NCI-H748 treated with DMSO at 0.1 percent for 48 hours (cell line): Measurements from ENCODE around the gene CNOT6L.

ENCODE experiments used
- DNase-seq: peaks from one replicate; lab custom pipeline; 2025; lab: John Stamatoyannopoulos, UW

CNOT6L gene

GRCh38 chr4:77820649-77821561 is 1.7 kb upstream of the CNOT6L start:
- DNase-seq = no peak

DNA sequence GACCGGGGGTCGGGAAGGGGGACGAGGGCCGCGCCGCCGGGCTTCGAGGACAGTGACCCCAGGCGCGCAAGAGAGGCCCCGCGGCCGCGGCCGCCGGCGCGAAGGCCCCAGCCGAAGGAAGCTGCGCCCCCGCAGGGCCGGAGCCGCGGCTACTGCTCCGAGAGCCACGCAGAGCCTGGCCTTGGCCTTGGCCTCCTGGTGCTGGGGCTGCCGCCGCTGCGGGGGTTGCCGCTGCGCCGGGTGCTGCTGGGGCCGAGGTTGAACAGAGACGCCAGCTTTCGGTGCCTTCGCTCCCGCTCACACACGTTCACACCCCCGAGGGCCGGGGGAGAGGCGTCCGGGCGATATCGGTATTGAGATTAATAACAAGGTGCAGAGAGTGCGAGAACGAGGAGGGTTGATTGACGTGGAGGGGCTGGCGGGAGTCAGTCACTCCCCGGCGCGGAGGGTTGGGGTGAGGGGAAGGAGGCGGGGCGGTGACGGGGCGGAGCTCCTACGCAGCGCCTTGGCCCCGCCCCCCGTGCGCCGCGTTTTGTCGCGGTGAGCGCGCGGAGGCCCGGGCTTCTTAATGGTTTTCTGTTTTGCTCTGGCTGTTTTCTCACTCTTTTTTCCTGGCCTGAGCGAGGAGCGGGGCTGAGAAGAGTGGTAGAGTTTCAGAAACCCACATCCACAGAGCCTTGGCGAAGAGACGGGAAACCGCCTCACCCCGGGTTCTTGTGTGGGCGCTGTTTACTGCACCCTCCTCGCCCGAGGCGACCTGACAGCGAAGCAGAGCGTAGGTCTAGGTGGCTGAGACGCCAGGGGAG is 878 bp upstream of the CNOT6L start:
- peak; percentile 73 for DNase-seq

GRCh38 chr4:77819404-77819842 is 255 bp upstream of the CNOT6L start:
- no peak for DNase-seq

DNA sequence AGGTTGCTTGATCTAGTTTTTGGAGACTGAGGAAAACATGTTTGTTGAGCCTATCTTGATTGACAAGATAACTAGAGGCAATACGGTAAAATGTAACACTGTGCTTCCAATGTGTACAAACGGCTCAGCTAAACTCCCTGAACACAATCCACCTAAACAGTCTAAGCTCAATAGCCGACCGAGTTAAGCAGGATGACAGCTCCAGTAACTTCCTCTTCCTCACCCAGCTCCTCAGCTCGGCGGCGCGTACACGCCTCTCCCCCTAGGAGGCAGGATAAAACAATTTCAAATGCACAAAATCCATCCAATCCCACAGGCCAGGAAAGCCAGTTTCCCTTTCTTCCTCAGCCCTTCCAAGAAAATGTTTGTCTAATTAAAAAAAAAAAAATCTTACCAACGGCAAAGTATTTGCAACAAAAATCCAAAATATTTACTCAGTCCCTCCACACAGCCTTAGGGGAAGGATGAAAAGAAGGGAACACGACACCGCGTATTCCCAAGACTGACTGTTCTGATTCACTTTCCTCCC is 1.0 kb downstream of the CNOT6L start:
- DNase-seq = peak; percentile 59

GRCh38 chr4:77817304-77818072 is 1.7 kb downstream of the CNOT6L start:
- no peak for DNase-seq

- no peak for DNase-seq
Measured at GRCh38 chr4:77816546-77816945, 2.6 kb downstream of the CNOT6L start.

DNA sequence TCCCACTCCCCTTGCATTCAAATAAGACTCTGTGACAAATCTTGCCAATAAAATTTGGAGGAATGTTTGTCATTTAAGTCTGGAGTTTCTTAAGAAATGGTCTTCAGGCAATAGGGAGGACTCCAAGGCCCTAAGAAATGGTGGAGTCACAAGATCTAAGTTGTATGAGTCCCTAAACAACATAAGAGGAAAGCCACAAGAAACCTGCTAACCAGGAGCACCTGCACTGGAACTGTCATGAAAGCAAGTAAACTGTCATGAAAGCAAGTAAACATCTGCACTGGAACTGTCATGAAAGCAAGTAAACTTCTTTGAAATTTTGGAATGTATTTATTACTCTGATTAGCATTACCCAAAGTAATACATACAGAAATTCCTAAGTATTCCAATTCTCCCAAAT is 3.5 kb downstream of the CNOT6L start:
- no peak for DNase-seq

DNA sequence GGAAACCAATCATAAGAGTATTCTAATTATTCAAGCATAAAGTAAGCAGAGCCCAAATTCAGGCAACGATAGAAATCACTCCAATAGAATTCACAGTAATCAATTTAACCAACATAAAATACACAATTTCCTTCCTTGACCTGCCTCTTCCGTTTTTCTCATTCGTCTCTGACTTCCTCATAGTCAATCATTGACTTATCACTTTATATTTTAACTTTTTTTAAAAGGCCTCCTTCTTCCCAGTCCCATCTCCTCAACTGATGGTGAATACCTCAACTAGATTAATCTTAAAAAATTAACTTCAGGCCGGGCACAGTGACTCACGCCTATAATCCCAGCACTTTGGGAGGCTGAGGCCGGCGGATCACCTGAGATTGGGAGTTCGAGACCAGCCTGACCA is 13.3 kb downstream of the CNOT6L start:
- no peak for DNase-seq

- DNase-seq = no peak
Measured at GRCh38 chr4:77804471-77804870, 14.7 kb downstream of the CNOT6L start.

- DNase-seq = no peak
Measured at GRCh38 chr4:77802402-77802801, 16.8 kb downstream of the CNOT6L start.

GRCh38 chr4:77801260-77801608 is 17.9 kb downstream of the CNOT6L start:
- DNase-seq = no peak

DNA sequence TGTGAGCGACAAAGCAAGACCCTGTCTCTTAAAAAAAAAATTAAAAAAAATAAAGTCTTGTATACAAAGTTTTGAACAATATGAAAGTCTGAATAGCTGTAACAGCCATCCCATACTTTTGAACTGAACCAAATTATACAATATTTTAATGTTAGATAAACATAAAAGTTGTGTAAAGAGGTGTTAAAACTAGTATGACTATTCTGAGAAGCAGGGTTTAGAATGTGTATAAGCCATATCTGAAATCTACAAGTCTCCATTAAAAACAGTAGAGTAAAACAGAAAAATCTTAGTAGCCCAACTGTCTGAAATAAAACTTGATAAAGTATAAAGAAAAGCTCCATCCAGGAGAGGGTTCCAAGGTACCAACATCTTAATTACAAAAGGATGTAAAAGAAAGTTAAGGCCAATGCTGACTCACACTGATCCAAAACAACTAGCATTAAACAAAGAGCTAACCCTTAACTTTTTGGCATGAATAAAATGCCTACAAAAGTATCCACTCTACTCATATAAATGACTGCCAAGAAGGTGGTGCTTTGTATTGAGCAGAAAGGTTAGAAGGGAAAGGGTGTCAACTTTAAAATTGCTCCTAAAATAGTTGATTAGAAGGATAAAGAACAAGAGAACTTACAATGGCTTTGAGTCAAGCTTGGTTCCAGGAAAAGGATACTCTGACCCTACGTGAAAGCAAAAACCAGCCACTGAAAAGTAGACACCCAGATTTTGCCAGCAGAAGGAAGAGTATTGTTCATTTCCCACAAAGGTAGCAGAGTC is 18.5 kb downstream of the CNOT6L start:
- no peak for DNase-seq

- DNase-seq = no peak
Measured at GRCh38 chr4:77800077-77800476, 19.1 kb downstream of the CNOT6L start.

GRCh38 chr4:77798385-77798784 is 20.8 kb downstream of the CNOT6L start:
- no peak for DNase-seq

DNA sequence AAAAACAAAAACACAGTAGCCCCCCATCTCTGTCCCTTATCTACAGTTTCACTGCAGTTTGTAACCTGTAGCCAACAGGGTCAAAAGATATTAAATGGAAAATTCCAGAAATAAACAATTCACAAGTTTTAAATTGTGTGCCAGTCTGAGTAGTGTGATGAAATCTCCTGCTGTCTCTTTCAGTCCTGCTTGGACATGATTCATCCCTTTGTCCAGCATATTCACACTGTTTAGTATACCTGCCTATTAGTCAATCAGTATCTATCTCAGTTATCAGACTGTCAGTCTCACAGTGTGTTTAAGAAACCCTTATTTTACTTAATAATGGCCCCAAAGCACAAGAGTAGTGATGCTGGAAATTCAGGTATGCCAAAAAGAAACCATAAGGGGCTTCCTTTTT is 21.9 kb downstream of the CNOT6L start:
- DNase-seq = no peak

DNA sequence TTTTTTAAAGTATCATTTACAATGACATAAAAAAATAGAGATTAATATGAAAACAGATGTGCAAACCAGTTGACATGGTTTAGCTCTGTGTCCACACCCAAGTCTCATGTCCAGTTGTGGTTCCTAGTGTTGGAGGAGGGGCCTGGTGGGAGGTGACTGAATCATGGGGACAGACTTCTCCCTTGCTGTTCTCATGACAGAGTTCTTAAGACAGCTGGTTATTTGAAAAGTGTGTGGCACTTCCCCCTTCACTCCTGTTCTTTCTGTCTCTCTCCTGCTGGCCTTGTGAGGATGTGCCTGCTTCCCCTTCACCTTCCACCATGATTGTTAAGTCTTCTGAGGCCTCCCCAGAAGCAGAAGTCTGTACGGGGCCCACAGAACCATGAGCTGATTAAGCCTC is 23.8 kb downstream of the CNOT6L start:
- no peak for DNase-seq

DNA sequence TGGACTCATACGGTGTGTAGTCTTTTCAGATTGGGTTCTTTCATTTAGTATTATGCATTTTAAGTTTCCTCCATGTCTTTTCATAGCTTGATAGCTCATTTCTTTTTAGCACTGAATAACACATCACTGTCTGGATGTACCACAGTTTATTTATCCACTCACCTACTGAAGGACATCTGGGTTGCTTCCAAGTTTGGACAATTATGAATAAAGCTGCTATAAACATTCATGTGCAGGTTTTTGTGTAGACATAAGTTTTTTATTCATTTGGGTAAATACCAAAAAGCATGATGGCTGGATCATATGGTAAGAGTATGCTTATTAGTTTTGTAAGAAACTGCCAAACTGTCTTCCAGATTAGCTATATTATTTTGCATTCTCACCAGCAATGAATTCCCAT is 29.0 kb downstream of the CNOT6L start:
- DNase-seq = no peak

DNA sequence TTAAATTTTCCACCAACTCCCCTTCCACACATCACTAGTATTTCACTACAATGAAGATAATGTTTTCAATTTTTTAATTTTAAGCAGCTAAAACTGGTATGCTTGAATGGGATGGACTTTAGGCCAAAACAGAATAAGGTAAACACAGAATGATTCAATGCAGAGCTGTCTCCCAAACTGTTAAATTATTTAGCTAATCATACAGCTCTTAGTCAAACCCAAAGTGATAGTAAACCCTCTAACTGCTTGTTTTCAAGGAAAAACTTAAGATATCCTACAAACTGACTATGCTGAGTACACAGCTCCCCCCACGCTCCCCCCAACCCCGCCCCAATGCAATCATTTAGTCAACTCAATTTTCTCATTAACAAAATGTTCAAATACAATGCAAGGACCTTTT is 30.2 kb downstream of the CNOT6L start:
- no peak for DNase-seq

DNA sequence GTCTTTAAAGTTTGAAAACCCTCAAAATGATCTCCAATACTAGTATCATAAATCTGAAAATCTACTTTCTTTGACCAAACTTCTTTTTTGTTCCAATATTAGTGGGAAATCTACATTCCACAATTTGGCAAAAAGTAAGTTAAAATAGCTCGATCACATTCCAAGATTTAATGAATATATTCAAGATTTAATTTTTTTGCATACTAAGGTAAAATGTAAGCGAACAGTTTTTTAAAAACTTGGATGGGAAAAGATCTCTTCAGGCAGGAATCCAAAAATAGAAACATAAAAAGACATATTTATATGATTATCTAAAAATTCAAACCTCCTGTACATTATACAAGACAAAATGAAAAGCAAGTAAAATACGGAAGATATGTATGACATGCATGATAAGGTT is 31.2 kb downstream of the CNOT6L start:
- no peak for DNase-seq

- no peak for DNase-seq
Measured at GRCh38 chr4:77785669-77786068, 33.5 kb downstream of the CNOT6L start.

- DNase-seq = no peak
Measured at GRCh38 chr4:77783895-77784294, 35.3 kb downstream of the CNOT6L start.
